Epithelial cell of proximal tubule (primary cell): Measurements from ENCODE around the gene TANGO6. TPM values are rescaled to one million over a fixed set of nuclear protein-coding genes. Genes with fewer than 3 reads are reported as not detected.

Experiments used
- DNase-seq: peaks from one replicate; pipeline ENCODE4 v3.0.0-alpha.2; 2011; ENCODE audit warnings: low read depth
- H3K4me3 ChIP-seq: 2 replicates; pipeline ENCODE4 v1.5.1; 2011; ENCODE audit warnings: low read depth, mild to moderate bottlenecking, low read length
- CTCF ChIP-seq: conservative IDR thresholded peaks from 2 replicates; pipeline ENCODE4 v1.5.1; 2012; ENCODE audit warnings: low read depth, mild to moderate bottlenecking, low read length
- total RNA-seq: library from RNA; depleted of rRNA; stranded (reverse); fragments of >200 nt; gene quantifications from 2 replicates; pipeline ENCODE4 v1.2.3, GENCODE V29; 2015

TANGO6 gene
- total RNA-seq, 1 donor from 2014 or later: 20.0 TPM

- no peak for TF ChIP-seq CTCF
- DNase-seq: no peak
- no peak overlapping the region for H3K4me3 ChIP-seq
Measured at GRCh38 chr16:68927018-68927417, 83.7 kb downstream of the TANGO6 start.

GRCh38 chr16:68931196-68931595 lies 87.9 kb downstream of the TANGO6 start:
- no peak overlapping the region for H3K4me3 ChIP-seq
- no peak for DNase-seq
- TF ChIP-seq CTCF: no peak

- TF ChIP-seq CTCF: no peak
- no peak for DNase-seq
- no peak overlapping the region for H3K4me3 ChIP-seq
Measured at GRCh38 chr16:68934402-68934801, 91.1 kb downstream of the TANGO6 start.

GRCh38 chr16:68935008-68935407 lies 91.7 kb downstream of the TANGO6 start:
- DNase-seq: no peak
- no peak overlapping the region for H3K4me3 ChIP-seq
- TF ChIP-seq CTCF: no peak

GRCh38 chr16:68936736-68937631 lies 93.7 kb downstream of the TANGO6 start:
- no peak overlapping the region for H3K4me3 ChIP-seq
- TF ChIP-seq CTCF: no peak
- DNase-seq: no peak

- no peak for DNase-seq
- no peak for TF ChIP-seq CTCF
- no peak overlapping the region for H3K4me3 ChIP-seq
Measured at GRCh38 chr16:68939692-68940320, 96.5 kb downstream of the TANGO6 start.
